HG02943 (cell line): ENCODE data around the gene PIGZ.

Experiments used
- ATAC-seq: cut with Tn5 transposase; IDR thresholded peaks from one replicate; pipeline ENCODE4 v1.9.1; 2021; ENCODE audit warnings: mild to moderate bottlenecking, low read depth, moderate library complexity; ENCODE audit not compliant: unreplicated experiment

PIGZ gene

GRCh38 chr3:196927571-196928453 lies 40.8 kb downstream of the PIGZ start:
- no peak for ATAC-seq

GRCh38 chr3:196920733-196921132 lies 47.9 kb downstream of the PIGZ start:
- ATAC-seq, result no peak

GRCh38 chr3:196918968-196919367 lies 49.7 kb downstream of the PIGZ start:
- no peak for ATAC-seq

GRCh38 chr3:196916995-196917394 lies 51.6 kb downstream of the PIGZ start:
- ATAC-seq, result no peak

GRCh38 chr3:196916221-196916620 lies 52.4 kb downstream of the PIGZ start:
- ATAC-seq, result no peak

- ATAC-seq, result no peak
These were observed 53.3 kb downstream of the PIGZ start for GRCh38 chr3:196915375-196915774.

GRCh38 chr3:196914866-196915265 lies 53.8 kb downstream of the PIGZ start:
- no peak for ATAC-seq

GRCh38 chr3:196903740-196904139 lies 64.9 kb downstream of the PIGZ start:
- no peak for ATAC-seq

DNA sequence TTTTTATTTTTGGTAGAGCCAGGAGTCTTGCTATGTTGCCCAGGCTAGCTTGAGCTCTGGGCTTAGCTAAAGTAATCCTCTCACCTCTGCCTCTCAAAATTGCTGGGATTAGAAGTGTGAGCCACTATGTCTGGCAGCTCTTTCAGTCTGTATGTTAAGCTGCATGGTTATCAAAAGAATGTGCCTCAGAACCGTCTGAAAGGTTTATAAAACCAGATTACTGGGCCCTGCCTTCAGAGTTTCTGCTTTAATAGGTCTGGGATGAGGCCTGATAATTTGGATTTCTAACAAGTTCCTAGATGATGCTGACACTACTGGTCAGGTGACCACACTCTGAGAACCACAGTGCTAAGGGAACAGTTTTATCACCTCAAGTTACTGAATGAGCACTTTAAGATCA lies 66.3 kb downstream of the PIGZ start:
- no peak for ATAC-seq

DNA sequence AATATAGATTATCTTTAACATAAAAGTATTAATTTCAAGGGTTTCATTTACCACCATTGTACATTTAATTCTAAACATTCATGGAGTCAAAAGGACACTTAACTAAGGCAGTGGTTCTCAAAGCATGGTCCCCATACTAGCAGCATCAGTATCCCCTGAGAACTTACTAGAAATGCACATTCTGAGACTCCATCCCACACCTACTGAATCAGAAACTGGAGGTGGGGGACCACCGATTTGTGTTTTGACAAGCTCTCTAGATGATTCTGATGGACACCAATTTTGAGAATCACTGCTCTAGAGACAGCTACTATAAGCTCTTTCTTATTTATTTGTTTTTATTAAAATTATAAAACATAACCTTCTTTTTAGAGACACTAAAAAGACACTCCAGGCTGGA lies 66.9 kb downstream of the PIGZ start:
- ATAC-seq, result no peak
